Measurements from ENCODE around the gene TCEAL4. TPM values are rescaled to one million over a fixed set of nuclear protein-coding genes. Genes with fewer than 3 reads are reported as not detected.

TCEAL4 gene
- total RNA-seq, 1 donor from 2014 or later: 56.5 TPM

GRCh38 chrX:103554687-103555424 lies 30.5 kb upstream of the TCEAL4 start:
- no peaks in the 10 kb centered on the region for H3K9me3 Mint-ChIP-seq (ENCODE audit: unreplicated experiment)
- TF ChIP-seq CTCF (IDR thresholded peaks at IDR 0.05; ENCODE audit: partially characterized antibody, unreplicated experiment): no peak
- peak overlapping the region; percentile 99 for H3K4me3 Mint-ChIP-seq (ENCODE audit: unreplicated experiment)
- H3K27me3 Mint-ChIP-seq (ENCODE audit: unreplicated experiment): peaks cover 2% of the 10 kb centered on the region
- peak; percentile 70 for DNase-seq
- peak overlapping the region; percentile 93 for H3K27ac Mint-ChIP-seq (ENCODE audit: unreplicated experiment)
- H3K36me3 Mint-ChIP-seq (ENCODE audit: unreplicated experiment): no peaks in the 10 kb centered on the region
- no peaks in the 10 kb centered on the region for H3K4me1 Mint-ChIP-seq (ENCODE audit: low read depth, unreplicated experiment)

GRCh38 chrX:103556963-103557612 lies 28.2 kb upstream of the TCEAL4 start:
- no peaks in the 10 kb centered on the region for H3K4me1 Mint-ChIP-seq (ENCODE audit: low read depth, unreplicated experiment)
- H3K4me3 Mint-ChIP-seq (ENCODE audit: unreplicated experiment): no peak overlapping the region
- H3K27me3 Mint-ChIP-seq (ENCODE audit: unreplicated experiment): peaks cover 2% of the 10 kb centered on the region
- DNase-seq: no peak
- H3K36me3 Mint-ChIP-seq (ENCODE audit: unreplicated experiment): no peaks in the 10 kb centered on the region
- no peak for TF ChIP-seq CTCF (IDR thresholded peaks at IDR 0.05; ENCODE audit: partially characterized antibody, unreplicated experiment)
- no peaks in the 10 kb centered on the region for H3K9me3 Mint-ChIP-seq (ENCODE audit: unreplicated experiment)
- H3K27ac Mint-ChIP-seq (ENCODE audit: unreplicated experiment): no peak overlapping the region

GRCh38 chrX:103560256-103560655 lies 25.1 kb upstream of the TCEAL4 start:
- no peaks in the 10 kb centered on the region for H3K9me3 Mint-ChIP-seq (ENCODE audit: unreplicated experiment)
- no peak overlapping the region for H3K4me3 Mint-ChIP-seq (ENCODE audit: unreplicated experiment)
- no peak for TF ChIP-seq CTCF (IDR thresholded peaks at IDR 0.05; ENCODE audit: partially characterized antibody, unreplicated experiment)
- H3K27ac Mint-ChIP-seq (ENCODE audit: unreplicated experiment): no peak overlapping the region
- DNase-seq: no peak
- H3K4me1 Mint-ChIP-seq (ENCODE audit: low read depth, unreplicated experiment): no peaks in the 10 kb centered on the region
- H3K27me3 Mint-ChIP-seq (ENCODE audit: unreplicated experiment): no peaks in the 10 kb centered on the region
- no peaks in the 10 kb centered on the region for H3K36me3 Mint-ChIP-seq (ENCODE audit: unreplicated experiment)

GRCh38 chrX:103562801-103563200 lies 22.5 kb upstream of the TCEAL4 start:
- DNase-seq: no peak
- Mint-ChIP-seq H3K4me3 (ENCODE audit: unreplicated experiment) (no peak overlapping the region), H3K9me3 (ENCODE audit: unreplicated experiment) (peaks cover 1% of the 10 kb centered on the region), H3K27me3 (ENCODE audit: unreplicated experiment) (no peaks in the 10 kb centered on the region), H3K27ac (ENCODE audit: unreplicated experiment) (no peak overlapping the region), H3K4me1 (ENCODE audit: low read depth, unreplicated experiment) (no peaks in the 10 kb centered on the region), H3K36me3 (ENCODE audit: unreplicated experiment) (no peaks in the 10 kb centered on the region)
- no peak for TF ChIP-seq CTCF (IDR thresholded peaks at IDR 0.05; ENCODE audit: partially characterized antibody, unreplicated experiment)

- Mint-ChIP-seq H3K36me3 (ENCODE audit: unreplicated experiment) (no peaks in the 10 kb centered on the region), H3K9me3 (ENCODE audit: unreplicated experiment) (peaks cover 1% of the 10 kb centered on the region), H3K4me3 (ENCODE audit: unreplicated experiment) (no peak overlapping the region), H3K4me1 (ENCODE audit: low read depth, unreplicated experiment) (no peaks in the 10 kb centered on the region), H3K27me3 (ENCODE audit: unreplicated experiment) (no peaks in the 10 kb centered on the region), H3K27ac (ENCODE audit: unreplicated experiment) (no peak overlapping the region)
- TF ChIP-seq CTCF (IDR thresholded peaks at IDR 0.05; ENCODE audit: partially characterized antibody, unreplicated experiment): no peak
- DNase-seq: no peak
These were observed 20.1 kb upstream of the TCEAL4 start for GRCh38 chrX:103565197-103565596.

Data from glutamatergic neuron (in vitro differentiated cells).